ENCODE data around the gene FAM222B.

GRCh38 chr17:28888832-28889231 lies 46.2 kb upstream of the FAM222B start:
- TF ChIP-seq CTCF (conservative IDR thresholded peaks at IDR 0.05; ENCODE audit: low read depth in 2 of 2), result no peak
- TF ChIP-seq POLR2AphosphoS5 (IDR thresholded peaks at IDR 0.05; ENCODE audit: low read depth), result no peak
